NOMO-1 treated with dmso at 0.1 percent for 144 hours (cell line): Measurements from ENCODE around the gene S100A6.
A peak's percentile ranks its signal among the peaks of the same experiment; 100 is the strongest.
"Not testable (repeated sequence)": the region's sequence is repeated elsewhere in the genome, so short reads cannot be mapped to it uniquely, and the experiment has no call there.

Source experiments
- DNase-seq: peaks from one replicate; lab custom pipeline; 2025; ENCODE audit not compliant: unreplicated experiment; lab: John Stamatoyannopoulos, UW

S100A6 gene

DNA sequence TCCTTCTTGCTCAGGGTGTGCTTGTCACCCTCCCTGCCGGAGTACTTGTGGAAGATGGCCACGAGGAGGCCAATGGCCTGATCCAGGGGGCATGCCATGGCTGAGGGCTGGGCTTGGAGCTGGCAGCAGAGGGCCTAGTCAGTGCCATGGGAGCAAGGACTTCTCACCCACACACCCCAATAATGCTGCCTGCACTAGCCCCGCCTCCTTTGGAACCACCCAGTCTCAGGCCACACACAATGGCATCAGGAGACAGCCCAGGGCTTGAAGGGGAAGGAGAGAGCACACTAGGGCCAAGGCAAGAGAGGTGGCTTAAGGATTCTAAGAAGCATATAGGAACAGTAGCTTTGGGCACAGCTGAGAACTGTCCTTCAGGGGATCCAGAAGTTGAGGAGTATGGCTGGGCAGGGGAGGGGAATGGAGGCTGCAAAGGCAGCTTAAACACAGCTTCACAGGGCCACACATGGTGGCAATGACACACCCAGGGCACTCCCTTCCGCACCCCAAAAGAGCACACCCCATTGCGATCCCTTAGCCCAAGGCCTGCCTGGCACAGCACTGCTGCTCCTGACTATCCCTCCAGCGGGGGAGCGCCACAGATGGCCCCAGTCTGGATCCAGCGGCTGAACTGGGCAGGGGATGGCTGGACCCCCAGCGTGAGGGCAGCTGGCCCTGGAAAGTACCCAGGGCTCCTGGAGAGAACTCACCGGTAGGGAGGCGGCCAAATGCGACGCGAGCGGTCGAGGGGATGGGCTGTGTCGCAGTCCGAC lies at the start of gene S100A6:
Gene S100A6 (minus strand): TSS at position 750 of the 770 bp plus-strand sequence. CDS start 652 bp downstream, at position 98.
- DNase-seq, result no peak

DNA sequence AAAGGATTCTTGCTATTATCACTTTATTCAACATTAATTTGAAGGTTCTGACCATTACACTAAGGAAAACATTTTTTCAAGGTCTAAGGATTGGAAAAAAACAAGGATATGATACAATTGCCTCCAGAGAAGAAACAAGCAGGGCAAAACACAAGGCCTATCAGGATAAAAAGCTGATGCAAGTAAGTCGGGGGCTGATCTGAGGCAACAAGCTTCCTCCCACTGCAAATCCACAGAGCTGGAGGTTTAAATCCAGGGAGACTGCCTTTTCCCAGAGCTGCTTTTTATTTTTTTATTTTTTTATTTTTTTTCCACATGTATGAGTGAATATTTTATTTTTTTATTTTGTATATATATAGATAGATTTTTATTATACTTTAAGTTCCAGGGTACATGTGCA lies 49.2 kb upstream of the S100A6 start:
- DNase-seq, result no peak

DNA sequence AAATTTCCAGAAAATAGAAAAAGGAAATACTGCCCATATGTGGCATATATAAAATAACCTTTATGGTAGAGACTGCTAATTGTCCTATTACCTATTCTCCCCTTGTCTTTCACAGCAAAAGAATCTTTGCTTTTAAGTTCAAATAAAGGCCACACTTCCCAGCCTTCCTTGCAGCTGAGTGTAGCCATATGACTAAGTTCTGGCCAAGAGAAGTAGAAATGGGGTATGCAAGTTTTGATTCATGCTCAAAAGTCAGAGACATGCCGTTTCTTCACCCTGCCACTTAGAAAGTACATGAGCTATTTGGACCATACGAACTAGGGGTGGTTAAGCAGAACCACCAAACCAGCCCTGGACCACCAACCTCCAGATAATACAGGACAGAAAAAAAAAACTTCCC lies 48.2 kb upstream of the S100A6 start:
- DNase-seq, result no peak

DNA sequence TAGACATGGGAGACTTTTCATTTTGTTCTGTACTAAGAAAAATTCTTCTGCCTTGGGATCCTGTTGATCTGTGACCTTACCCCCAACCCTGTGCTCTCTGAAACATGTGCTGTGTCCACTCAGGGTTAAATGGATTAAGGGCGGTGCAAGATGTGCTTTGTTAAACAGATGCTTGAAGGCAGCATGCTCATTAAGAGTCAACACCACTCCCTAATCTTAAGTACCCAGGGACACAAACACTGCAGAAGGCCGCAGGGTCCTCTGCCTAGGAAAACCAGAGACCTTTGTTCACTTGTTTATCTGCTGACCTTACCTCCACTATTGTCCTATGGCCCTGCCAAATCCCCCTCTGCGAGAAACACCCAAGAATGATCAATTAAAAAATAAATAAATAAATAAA lies 47.7 kb upstream of the S100A6 start:
- DNase-seq, result not testable (repeated sequence)

DNA sequence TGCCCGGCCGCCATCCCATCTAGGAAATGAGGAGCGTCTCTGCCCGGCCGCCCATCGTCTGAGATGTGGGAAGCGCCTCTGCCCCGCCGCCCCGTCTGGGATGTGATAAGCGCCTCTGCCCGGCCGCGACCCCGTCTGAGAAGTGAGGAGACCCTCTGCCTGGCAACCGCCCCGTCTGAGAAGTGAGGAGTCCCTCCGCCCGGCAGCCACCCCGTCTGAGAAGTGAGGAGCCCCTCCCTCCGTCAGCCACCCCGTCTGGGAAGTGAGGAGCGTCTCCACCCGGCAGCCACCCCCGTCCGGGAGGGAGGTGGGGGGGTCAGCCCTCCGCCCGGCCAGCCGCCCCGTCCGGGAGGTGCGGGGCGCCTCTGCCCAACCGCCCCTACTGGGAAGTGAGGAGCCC lies 47.0 kb upstream of the S100A6 start:
- not testable (repeated sequence) for DNase-seq

DNA sequence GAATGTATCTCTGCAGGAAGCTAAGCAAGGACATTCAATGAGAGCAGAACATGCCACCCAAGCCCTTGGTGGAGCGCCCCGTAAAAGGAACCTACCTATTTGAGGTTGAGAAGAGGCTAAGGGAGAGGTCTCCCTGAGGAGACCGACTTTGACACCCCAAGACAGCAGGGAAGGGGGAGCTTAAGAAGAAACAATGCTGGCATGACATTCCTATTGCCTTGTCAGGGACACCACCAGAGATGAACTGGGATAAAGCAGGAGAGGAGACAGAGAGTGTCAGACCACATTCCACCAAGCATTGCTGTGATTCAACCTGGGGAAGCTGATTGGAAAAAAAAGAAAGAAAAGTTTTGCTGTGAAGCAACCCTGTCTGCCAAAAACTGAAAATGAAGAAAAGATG lies 43.1 kb upstream of the S100A6 start:
- DNase-seq, result no peak

DNA sequence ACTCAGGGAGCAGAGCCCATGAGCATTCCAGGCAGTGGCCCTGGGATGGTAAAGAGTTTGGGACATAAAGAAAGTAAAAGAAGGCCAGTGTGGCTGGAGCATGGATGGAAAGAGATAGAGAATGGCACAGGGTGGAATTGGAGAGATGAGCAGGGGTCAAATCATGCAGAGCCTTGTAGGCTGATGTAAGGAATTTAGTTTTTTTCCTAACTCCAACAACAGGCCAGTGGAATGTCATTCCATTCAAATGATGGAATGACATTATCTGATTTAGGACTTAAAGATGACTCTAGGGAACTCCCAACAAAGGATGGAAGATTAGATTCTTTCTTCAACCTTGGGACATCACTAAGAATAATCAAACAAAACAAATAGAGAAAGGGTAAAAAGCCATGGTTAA lies 42.7 kb upstream of the S100A6 start:
- no peak for DNase-seq

DNA sequence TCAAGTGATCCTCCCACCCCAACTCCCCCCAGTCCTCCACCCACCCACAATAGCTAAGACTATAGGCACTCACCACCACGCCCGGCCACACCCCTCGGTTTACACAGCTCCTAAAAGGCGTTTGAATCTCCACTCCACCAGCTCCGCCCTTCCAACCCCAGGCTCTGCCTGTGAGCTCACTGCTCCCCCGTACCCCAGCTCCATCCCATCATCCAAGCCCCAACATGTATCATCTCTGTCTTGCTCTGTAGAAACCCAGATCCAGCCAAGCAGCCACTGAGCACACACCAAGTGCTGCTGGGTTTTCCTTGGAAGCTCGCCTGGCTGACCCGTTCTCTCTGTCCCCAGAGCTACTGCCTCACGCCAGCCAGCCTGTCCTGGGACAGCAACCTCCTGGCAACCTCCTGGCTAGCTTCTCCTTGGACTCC lies 41.8 kb upstream of the S100A6 start:
- DNase-seq, result no peak

DNA sequence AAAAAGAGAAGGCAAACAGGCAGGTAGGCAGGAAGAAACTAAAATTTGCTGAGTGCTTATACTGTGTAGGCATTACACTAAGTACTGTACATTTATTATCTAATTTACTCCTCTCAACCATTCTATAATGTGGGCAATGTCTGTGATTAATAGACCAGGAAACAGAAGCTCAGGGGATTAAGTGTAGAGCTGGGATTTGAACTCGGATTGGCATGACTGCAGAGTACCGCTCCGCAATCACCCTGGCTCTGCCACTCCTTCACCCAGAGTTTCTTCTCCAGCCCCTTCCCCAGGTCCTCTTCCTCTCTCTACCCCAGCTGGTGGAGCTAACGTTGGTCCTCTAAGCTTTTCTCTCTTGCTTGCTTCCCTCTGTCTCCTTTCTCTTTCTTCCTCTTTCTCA lies 41.3 kb upstream of the S100A6 start:
- peak; percentile 13 for DNase-seq

DNA sequence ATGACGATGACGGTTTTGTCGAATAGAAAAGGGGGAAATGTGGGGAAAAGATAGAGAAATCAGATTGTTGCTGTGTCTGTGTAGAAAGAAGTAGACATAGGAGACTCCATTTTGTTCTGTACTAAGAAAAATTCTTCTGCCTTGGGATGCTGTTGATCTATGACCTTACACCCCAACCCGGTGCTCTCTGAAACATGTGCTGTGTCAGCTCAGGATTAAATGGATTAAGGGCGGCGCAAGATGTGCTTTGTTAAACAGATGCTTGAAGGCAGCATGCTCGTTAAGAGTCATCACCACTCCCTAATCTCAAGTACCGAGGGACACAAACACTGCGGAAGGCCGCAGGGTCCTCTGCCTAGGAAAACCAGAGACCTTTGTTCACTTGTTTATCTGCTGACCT lies 39.7 kb upstream of the S100A6 start:
- DNase-seq, result not testable (repeated sequence)

DNA sequence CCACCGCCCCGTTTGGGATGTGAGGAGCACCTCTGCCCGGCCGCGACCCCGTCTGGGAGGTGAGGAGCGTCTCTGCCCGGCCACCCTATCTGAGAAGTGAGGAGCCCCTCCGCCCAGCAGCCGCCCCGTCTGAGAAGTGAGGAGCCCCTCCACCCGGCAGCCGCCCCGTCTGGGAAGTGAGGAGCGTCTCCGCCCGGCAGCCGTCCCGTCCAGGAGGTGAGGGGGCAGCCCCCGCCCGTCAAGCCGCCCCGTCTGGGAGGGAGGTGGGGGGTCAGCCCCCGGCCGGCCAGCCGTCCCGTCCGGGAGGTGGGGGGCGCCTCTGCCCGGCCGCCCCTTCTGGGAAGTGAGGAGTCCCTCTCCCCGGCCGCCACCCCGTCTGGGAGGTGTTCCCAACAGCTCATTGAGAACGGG lies 39.3 kb upstream of the S100A6 start:
- not testable (repeated sequence) for DNase-seq

DNA sequence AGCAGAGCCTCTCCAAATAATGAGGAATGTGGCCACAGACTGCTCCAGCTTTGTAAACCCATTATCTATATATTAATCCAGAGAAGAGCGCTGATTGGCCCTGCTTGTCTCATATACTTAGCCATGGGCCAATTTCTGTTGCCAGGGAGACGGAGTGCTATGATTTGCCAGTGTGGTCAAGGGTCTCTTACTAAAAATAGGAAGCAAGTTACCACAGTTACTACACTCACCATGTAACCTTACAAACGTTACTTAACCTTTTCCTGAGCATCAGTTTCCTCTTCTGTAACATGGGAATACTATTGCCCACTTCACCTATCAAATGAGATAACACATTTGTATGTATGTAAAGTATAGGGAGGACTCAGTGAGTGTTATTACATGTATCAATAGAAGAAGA lies 37.6 kb upstream of the S100A6 start:
- peak; percentile 60 for DNase-seq

DNA sequence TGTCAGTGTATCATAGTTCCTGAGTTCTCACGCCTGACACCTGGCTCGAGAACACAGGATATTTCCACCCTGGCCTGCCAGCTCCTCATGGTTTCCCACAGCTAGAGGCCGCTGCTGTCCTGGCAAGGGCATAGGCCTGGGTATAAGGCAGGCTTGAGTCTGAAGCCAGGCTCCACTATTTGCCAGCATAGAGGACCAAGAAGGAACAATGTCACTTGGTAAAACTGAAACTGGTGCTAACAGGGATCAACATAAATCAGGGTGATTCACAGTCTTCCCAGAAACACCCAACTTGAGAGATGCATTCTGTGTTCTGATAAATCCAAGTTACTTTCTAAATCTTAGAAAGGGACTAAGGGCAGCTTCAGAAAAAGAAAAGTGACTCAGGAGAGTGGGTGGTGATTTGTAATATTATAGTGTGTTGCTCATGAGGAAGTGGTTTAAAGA lies 36.8 kb upstream of the S100A6 start:
- peak; percentile 64 for DNase-seq

DNA sequence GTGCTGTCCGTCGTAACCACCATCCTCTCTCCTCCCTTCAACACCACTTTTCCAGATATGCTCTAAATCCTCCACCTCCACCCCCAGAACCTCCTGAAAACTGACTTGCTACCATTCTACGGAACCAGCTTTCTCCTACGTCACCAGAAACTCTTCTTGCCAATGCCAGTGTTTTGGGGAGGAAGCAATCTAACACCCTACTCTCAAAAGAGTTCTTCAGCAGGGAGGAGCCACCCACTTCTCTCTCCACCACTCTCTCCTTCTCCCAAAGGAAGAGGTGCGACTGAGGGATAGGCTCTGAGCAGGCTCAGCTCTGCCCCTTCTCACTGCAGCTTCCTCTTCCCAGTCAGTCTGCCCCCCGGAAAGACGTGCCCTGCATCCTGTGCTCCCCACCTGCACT lies 35.9 kb upstream of the S100A6 start:
- DNase-seq, result no peak

DNA sequence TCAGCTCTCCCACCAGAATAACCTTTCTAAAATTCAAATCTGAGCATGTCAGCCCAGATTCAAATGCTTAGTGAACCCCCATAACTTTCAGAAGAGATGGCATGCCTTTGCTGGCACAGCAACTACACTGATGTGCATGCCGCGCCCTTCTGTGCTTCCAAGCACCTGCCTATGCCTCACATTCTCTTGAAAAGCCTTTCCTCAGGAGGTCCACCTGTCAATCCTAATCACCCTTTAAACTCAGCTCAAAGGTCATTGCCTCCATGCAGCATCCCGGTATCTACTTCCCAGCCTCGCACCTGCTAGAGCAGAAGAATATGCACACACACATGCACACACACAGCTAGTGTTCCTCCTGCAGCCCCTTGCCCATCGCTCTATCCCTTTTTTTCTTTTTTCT lies 35.1 kb upstream of the S100A6 start:
- DNase-seq, result no peak

DNA sequence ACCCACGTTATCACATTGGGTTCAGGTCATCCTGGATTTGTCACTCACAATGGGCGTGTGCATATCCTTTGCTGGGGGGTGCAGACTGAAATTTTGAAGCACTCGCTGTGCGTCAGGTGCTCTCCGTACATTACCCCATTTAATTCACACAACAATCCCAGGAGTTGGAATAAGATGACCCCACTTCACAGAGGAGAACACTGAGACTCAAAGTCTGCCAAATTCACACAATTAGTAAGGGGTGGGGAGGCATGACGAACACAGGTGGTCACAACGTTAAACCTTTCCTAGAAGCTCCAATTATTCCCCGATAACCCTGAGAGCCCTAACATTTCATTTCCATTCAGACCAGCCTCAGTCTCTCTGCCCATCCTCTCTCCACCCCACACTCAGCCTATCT lies 33.7 kb upstream of the S100A6 start:
- no peak for DNase-seq

DNA sequence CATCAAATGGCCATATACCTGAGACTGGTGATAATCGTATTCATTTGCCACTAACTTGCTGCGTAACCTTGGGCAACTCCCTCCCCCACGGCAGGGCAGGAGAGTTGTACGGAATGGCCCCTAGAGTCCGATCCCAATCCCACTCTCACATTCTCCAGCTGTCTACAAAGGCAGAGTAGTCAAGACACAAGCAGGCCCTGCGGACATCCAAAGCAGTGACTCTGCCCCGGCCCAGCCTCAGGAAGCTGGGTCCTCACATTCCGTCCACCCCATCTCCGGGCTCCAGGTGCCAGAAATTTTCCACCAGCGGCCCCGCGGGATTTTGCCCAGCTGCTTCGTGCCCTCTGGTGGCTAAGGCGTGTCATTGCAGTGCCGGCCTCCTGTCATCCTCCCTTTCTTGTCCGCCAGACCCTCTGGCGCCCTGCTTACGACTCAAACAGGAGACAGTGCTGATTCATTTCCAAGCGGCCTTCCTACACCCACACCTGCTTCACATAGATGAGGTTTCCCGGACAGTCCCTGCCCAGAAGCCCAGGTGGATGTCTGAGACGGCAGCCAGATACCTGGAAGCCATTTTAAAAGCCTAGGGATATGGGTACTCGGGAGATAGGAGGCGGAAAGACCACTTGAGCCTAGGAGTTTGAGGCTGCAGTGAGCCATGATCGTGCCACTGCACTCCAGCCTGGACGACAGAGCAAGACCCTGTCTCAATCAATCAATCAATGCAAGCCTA lies 32.7 kb upstream of the S100A6 start:
- DNase-seq, result peak; percentile 63

DNA sequence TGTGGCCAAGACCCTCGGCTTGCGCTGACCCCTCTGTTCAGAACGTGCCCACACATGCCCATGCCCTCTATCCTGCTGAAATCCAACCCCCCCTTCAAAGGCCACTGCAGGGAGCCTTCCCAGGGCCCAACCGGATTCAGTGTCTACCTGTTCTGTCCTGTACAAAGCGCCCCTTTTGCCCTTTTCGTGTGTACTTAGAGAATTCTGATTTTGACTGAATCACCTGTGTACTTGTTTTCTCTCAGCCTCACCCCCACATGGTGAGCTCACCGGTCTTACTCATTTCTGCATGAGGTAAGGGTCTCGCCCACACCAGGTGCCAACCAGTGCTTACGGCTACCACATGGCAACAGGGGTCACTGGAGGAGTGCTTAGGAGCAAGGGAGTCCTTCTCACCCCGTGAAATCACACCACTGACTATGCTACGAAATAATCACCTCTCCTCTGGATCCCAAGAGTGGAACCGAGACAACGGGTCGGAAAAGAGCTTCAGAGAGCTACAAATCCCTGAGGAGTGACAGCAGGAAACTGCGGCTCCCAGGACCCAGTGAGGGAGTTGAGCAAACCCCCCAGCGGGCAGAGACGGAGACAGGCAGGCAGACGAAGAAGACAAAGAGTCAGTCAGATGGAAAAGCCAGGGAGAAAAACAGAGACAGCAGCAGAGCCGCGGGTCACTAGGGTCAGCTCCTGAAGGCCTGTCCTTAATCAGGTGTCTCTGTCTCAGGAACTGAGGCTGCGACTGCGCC lies 32.0 kb upstream of the S100A6 start:
- no peak for DNase-seq

DNA sequence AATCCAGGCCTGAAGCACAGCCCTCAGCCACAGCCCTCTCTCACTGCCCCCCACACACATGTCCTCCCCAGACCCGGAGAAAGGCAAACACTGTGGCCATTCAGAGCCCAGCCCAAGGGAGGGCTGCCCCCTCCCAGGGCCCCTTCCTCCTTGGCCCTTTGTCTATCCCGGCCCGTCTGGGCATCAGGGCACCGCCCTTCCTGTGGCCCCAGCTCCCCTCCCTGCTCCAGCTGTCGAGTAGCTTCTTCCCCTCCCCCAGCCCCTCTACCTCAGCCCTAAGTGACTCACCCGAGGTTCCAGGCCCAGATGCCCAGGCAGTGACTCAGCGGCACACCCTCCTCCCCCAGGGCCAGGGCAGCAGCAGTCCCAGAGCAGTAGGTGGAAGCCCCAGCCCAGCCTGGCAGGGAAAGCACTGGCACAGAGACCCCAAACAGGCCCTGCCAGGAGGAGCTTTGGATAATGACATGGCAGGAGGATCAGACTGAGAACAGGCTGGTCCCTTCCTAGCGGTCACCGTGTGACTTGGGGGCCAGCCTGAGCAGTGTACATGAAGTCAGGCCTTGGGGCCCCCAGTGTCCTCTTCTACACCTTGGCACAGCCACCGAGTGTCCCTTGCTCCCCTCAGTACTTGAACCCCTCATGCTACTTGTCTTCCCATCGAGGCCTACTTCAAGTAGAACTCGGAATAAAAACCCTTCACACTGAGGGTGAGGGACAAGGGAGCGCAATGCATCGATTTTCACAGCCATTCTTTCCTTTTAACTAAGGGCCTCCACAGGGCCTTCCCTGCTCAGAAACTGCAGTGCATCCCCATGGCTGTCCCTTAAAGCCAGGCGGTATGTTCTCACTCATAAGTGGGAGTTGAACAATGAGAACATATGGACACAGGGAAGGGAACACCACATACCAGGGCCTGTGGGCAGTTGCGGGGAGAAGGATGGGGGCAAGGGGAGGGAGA lies 30.9 kb upstream of the S100A6 start:
- peak; percentile 97 for DNase-seq

DNA sequence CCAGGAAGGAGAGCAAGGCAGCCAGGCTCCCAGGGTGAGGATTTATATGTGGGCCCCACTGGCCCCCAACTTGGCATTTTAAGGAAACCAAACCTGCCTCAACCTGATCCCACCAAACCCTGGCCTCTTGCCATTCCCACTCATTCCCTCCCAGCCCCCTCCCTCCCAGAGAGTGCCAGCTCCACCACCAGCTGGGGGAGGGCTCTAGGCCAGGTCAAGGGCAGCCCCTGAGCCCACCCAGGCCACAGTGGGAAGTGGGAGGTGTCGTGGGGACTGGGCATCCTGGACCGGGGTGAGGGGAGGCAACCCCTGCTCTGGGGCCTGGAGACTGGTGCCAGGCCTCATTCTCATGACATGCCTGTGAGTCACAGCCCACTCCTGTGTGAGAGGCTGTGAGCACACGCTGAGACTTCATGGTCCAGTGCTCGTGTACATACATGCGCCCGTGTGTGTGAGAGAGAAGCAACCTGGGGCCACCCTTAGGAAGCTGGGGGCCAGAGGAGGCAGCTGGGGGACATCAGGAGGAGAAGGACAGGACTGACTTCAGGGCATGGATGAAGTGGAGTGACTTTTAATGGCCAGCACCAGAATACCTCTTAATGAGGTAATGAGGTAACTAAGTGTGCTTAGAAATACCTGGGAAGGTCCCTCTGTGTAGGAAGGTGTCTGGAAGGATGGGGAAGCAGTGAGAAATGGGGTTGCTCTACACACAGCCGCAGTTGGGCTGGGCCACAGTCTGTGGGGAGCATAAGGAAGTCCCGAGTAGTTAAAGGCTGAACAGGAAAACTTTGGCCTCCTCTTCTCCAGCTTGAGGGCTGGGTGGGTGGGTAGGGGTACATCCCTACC lies 30.0 kb upstream of the S100A6 start, which contains the start of gene S100A2:
Gene S100A2 (minus strand): TSS at position 316 of the 846 bp plus-strand sequence. CDS start 1,967 bp downstream, outside the sequence.
- DNase-seq, result peak; percentile 60
